VCaP (cell line): ENCODE results near the gene FRMD5.

ENCODE experiments used
- H3K27ac ChIP-seq: fragments of 450-650 bp; 2 replicates; pipeline ENCODE4 v1.5.1; 2017
- TF ChIP-seq, protein P1 (sequence below): fragments of 450-650 bp; conservative IDR thresholded peaks from 2 replicates; pipeline ENCODE4 v1.5.1; 2017; ENCODE audit warnings: mild to moderate bottlenecking, moderate library complexity

The FRMD5 gene

DNA sequence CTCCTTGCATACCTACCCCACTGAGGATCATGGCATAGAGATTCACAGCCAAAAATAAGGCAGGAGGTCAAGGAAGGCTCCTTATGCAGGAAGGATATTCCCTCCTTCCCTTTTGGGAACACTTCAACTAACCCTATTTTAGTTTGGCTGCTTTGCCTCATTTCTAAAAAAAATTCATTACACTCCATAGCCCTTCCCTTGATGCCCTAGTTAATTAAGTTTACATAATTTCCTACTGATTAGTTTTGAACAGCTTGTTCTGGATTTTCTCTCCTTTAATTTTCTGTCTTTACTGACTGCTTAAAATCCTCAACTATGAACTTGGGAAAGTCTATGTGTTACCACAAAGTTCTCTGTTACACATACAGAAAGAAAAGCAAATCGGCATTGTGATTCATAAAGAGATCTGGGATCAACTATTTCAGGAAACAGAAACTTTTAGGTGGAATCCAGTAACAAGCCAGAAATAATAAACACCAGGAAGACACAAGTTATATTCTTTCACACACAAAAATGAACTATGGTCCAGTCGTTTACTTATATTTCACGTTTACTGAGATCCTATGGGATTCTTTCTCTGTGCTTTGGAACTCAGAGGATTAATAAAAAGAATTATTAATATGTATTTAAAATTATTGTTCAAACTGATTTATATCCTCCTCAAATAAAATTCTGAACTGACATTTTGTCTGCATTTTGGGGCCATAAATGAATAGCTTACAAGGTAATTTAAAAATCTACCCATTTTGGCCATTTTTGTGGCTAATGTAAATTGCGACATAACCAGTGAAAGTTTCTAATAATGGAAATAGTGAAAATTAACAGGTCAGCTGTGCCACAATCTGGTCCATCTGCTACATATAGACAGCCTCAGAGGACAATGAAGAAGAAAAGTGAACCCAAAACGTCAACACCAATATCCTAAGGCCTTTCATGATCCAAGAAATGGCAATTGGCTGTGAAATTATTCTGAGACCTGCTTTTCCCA lies 113.8 kb downstream of the FRMD5 start:
- TF ChIP-seq, protein P1, sequence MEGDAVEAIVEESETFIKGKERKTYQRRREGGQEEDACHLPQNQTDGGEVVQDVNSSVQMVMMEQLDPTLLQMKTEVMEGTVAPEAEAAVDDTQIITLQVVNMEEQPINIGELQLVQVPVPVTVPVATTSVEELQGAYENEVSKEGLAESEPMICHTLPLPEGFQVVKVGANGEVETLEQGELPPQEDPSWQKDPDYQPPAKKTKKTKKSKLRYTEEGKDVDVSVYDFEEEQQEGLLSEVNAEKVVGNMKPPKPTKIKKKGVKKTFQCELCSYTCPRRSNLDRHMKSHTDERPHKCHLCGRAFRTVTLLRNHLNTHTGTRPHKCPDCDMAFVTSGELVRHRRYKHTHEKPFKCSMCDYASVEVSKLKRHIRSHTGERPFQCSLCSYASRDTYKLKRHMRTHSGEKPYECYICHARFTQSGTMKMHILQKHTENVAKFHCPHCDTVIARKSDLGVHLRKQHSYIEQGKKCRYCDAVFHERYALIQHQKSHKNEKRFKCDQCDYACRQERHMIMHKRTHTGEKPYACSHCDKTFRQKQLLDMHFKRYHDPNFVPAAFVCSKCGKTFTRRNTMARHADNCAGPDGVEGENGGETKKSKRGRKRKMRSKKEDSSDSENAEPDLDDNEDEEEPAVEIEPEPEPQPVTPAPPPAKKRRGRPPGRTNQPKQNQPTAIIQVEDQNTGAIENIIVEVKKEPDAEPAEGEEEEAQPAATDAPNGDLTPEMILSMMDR: no peak
- no peak overlapping the region for H3K27ac ChIP-seq

DNA sequence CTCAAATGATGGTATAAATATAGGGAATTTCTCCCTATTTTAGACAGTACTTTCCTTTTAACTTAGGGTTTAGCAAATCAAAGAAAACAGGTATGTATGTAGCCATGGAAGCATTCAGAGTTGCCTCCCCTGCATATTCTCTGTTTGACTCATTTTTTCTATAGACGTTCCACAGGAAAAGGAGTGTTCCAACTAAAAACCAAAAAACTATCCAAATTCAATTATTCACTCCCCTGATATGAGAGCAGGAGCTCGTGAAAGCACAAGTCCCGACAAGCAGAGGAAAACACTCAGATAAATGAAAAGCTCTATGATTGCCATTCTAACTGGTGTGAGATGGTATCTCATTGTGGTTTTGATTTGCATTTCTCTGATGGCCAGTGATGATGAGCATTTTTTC lies 119.5 kb downstream of the FRMD5 start:
- TF ChIP-seq, protein P1: no peak
- H3K27ac ChIP-seq: no peak overlapping the region

DNA sequence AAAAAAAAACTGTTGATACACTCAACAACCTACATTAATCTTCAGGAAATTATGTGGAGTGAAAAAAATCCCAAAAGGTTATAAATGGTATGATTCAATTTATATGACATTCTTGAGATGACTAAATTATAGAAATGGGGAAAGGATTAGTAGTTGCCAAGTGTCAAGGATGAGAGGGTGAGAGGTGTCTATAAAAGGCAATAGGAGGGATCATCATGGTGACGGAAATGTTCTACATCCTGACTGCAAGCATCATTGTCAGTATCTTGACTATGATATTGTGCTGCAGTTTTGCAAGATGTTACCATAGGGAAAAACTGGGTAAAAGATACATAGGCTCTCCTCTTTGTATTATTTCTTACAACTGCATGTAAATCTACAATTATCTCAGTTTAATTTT lies 125.6 kb downstream of the FRMD5 start:
- TF ChIP-seq, protein P1: no peak
- H3K27ac ChIP-seq: no peak overlapping the region

DNA sequence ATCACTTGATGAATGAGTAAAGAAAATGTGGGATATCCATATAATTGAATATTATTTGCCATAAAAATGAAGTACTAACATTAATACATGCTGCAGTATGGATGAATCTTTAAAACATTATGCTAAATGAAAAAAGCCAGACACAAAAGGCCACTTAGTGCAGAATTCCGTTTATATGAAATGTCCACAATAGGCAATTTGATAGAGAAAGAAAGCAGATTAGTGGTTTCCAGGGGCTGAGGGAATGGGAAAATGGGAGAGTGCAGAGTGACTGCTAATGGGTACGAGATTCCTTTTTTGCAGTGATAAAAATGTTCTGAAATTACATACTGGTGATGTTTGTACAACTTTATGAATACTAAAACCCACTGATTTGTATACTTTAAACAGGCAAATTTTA lies 126.7 kb downstream of the FRMD5 start:
- TF ChIP-seq, protein P1: no peak
- no peak overlapping the region for H3K27ac ChIP-seq

DNA sequence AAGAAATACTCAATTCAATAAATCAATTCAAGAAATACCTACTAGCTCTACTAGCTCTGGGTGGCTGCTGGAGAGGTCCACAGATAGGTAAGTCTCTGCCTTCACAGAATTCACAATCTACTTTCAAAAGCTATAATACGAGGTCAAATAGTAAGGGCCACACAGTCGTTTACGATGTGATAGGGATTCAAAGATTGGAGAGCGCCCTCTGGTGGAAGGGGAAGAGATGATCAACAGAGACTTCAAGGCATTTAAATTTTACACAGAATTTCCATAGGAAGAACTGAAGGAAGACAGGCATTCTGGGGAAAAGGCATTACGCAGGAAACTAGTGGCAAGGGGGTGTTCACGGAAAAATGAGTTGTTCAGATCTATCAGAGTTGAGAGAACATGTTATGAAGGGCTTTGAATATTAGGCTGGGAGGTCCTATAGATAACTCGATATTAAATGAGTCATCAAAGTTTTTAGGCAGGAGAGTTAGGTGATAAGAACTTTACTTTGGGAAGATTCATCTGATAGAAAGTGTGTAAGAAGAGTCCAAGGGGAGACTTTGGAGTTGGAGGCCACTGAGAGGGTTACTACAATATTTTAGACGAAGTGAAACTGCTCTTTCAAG lies 128.8 kb downstream of the FRMD5 start:
- no peak overlapping the region for H3K27ac ChIP-seq
- TF ChIP-seq, protein P1: peak; percentile 86

DNA sequence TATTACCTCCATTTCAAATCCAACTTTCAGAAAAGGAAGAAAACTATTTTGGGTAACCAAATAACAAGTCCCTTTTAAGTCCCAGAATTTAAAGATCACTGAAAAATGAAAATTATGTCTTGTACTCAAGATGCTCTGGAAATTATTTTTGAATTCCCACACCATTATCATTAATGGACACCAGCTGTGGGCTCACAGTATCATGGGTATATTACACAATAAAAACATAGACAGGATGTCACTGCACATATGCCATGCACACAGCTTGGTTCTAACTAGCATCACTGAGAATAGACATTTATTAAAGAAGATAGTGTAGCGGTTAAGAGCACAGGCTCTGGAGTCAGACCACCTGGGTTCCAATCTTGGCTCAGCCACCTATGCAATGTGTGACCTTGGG lies 130.4 kb downstream of the FRMD5 start:
- TF ChIP-seq, protein P1: no peak
- H3K27ac ChIP-seq: no peak overlapping the region

DNA sequence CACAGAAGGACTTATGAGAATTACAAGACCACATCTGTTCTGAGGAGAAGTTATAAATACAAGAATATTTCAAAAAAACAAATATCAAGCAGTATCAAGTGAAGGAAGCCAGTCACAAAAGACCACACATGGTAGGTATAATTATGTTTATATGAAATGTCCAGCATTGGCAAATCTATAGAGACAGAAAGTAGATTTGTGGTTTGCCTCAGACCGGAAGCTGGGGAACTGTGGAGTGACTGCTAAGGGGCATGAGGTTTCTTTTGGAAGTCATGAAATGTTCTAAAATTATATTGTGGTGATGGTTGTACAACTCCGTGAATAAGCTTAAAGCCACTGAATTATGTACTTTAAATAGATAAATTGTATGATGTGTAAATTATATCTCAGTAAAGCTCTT lies 136.9 kb downstream of the FRMD5 start:
- H3K27ac ChIP-seq: no peak overlapping the region
- TF ChIP-seq, protein P1: no peak
